ENCODE results near the gene XXYLT1. TPM values are rescaled to one million over a fixed set of nuclear protein-coding genes. Genes with fewer than 3 reads are reported as not detected.
A peak's percentile ranks its signal among the peaks of the same experiment; 100 is the strongest.

XXYLT1 gene
- total and polyA plus RNA-seq, 2 of the 4 experiments (the other 2 are of a cell fraction) = 14.7 to 18.1 TPM

- no peak overlapping the region for H4K5ac ChIP-seq (ENCODE audit: low read depth, low read length)
- no peaks in the 10 kb centered on the region for H3K9me1 ChIP-seq (ENCODE audit: insufficient read depth, low read length)
- dilution Hi-C loops (cut with HindIII; ENCODE audit: low sequenced_read_pairs, unreplicated experiment) = no loop called here
- no peaks in the 10 kb centered on the region for H3K4me1 ChIP-seq (ENCODE audit: control insufficient read depth, insufficient read depth, low read length)
- 0 out of 2 replicates have a peak overlapping the region, but pooled peaks have one; percentile 33 for H2AK5ac ChIP-seq (ENCODE audit: low read depth, low read length)
- no peak overlapping the region for H3K27ac ChIP-seq (ENCODE audit: insufficient read depth, low read length)
- no peak overlapping the region for H4K91ac ChIP-seq (ENCODE audit: insufficient read depth, low read depth, low read length)
- no peak overlapping the region for H3K18ac ChIP-seq (ENCODE audit: low read depth, low read length)
- no peak overlapping the region for H3K14ac ChIP-seq (replicated peaks; ENCODE audit: low read depth, low read length)
- H3K23ac ChIP-seq (ENCODE audit: low read depth, low read length) = no peak overlapping the region
- ChIA-PET CTCF (no interaction called here), POLR2A (ENCODE audit: unreplicated experiment) (no interaction called here)
- H3K9me3 ChIP-seq (ENCODE audit: control insufficient read depth, insufficient read depth, low read length) = no peaks in the 10 kb centered on the region; the same call in 1 of the 2 replicates
- no peak overlapping the region for H2AFZ ChIP-seq (replicated peaks; ENCODE audit: low read length, poor library complexity)
- no TSS peak for BruUV-seq (replicated peaks)
- intact Hi-C loops (cut with micrococcal nuclease) = no loop called here
- peak overlapping the region; percentile 10; the same call in 1 of the 2 replicates for H3K4ac ChIP-seq (ENCODE audit: low read depth, low read length)
- 0 out of 2 replicates have a peak, but pooled peaks cover 2% of the 10 kb centered on the region for H3K36me3 ChIP-seq (ENCODE audit: control insufficient read depth, insufficient read depth, low read length)
- no peaks in the 10 kb centered on the region for H3K27me3 ChIP-seq (ENCODE audit: control insufficient read depth, insufficient read depth, low read length)
- ATAC-seq (ENCODE audit: low read depth) (no peak), DNase-seq (no peak)
- peak overlapping the region; percentile 8 for H2AK9ac ChIP-seq (replicated peaks; ENCODE audit: low read depth, low read length, poor library complexity)
- no peak overlapping the region for H2BK20ac ChIP-seq (ENCODE audit: low read depth, low read length)
- H3K9ac ChIP-seq (ENCODE audit: low read depth, low read length) = no peak overlapping the region
- no peak overlapping the region for H3K56ac ChIP-seq (ENCODE audit: extremely low read depth, insufficient read depth, low read length)
- WGBS, 2 experiments (ENCODE audit: extremely low coverage in 2 of 2, insufficient read length in 1 of 2) = 94% methylated on average over 3 of the region's 13 CpGs; no CpG with 5 or more reads in 1 of the 2 experiments
- 0 out of 4 replicates have a peak, but pooled peaks cover 4 to 8% of the 10 kb centered on the region in 2 experiments for H3K79me1 ChIP-seq (ENCODE audit: low read depth in 1 of 2, low read length in 2 of 2)
- no peak overlapping the region for H4K8ac ChIP-seq (ENCODE audit: low read depth in 2 of 2, low read length in 2 of 2)
- no peak overlapping the region for H2BK120ac ChIP-seq (ENCODE audit: low read depth, low read length)
- H2BK5ac ChIP-seq (ENCODE audit: low read depth, low read length, poor library complexity, severe bottlenecking) = no peak overlapping the region
- H4K20me1 ChIP-seq (ENCODE audit: insufficient read depth, low read length) = no peaks in the 10 kb centered on the region
- H3K4me3 ChIP-seq (ENCODE audit: insufficient read depth, low read depth, low read length) = no peak overlapping the region
- in situ Hi-C loops (cut with MboI; ENCODE audit: low sequenced_read_pairs) = no loop called here
- H2BK15ac ChIP-seq (ENCODE audit: low read depth, low read length) = no peak overlapping the region
- H3K4me2 ChIP-seq (ENCODE audit: low read depth, low read length) = no peak overlapping the region
- TF ChIP-seq MXI1 (IDR thresholded peaks at IDR 0.05; ENCODE audit: borderline replicate concordance, low read depth, low read length) (no peak), FOS (IDR thresholded peaks at IDR 0.05; ENCODE audit: low read depth, low read length) (no peak), SMC3 (IDR thresholded peaks at IDR 0.05; ENCODE audit: low read depth, low read length) (no peak), MAZ (IDR thresholded peaks at IDR 0.05; ENCODE audit: borderline replicate concordance, low read depth, low read length) (no peak), NFE2L2 (IDR thresholded peaks at IDR 0.05; ENCODE audit: low read depth, low read length) (no peak), BHLHE40 (IDR thresholded peaks at IDR 0.05; ENCODE audit: low read depth, low read length) (no peak), RFX5 (IDR thresholded peaks at IDR 0.05; ENCODE audit: low read depth, low read length) (no peak), ELK1 (IDR thresholded peaks at IDR 0.05; ENCODE audit: borderline replicate concordance, low read depth, low read length) (no peak), RCOR1 (IDR thresholded peaks at IDR 0.05; ENCODE audit: insufficient replicate concordance, low read length) (no peak), POLR2A (IDR thresholded peaks at IDR 0.05; ENCODE audit: low read depth, low read length) (no peak), MAFK (IDR thresholded peaks at IDR 0.05; ENCODE audit: low read depth, low read length) (no peak), CHD1 (IDR thresholded peaks at IDR 0.05; ENCODE audit: low read depth, low read length) (no peak), CEBPB (IDR thresholded peaks at IDR 0.05; ENCODE audit: low read depth, low read length) (no peak)
- TF ChIP-seq, protein P1, sequence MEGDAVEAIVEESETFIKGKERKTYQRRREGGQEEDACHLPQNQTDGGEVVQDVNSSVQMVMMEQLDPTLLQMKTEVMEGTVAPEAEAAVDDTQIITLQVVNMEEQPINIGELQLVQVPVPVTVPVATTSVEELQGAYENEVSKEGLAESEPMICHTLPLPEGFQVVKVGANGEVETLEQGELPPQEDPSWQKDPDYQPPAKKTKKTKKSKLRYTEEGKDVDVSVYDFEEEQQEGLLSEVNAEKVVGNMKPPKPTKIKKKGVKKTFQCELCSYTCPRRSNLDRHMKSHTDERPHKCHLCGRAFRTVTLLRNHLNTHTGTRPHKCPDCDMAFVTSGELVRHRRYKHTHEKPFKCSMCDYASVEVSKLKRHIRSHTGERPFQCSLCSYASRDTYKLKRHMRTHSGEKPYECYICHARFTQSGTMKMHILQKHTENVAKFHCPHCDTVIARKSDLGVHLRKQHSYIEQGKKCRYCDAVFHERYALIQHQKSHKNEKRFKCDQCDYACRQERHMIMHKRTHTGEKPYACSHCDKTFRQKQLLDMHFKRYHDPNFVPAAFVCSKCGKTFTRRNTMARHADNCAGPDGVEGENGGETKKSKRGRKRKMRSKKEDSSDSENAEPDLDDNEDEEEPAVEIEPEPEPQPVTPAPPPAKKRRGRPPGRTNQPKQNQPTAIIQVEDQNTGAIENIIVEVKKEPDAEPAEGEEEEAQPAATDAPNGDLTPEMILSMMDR (conservative IDR thresholded peaks at IDR 0.05; ENCODE audit: low read depth, low read length) = no peak
- TF ChIP-seq, protein P2, sequence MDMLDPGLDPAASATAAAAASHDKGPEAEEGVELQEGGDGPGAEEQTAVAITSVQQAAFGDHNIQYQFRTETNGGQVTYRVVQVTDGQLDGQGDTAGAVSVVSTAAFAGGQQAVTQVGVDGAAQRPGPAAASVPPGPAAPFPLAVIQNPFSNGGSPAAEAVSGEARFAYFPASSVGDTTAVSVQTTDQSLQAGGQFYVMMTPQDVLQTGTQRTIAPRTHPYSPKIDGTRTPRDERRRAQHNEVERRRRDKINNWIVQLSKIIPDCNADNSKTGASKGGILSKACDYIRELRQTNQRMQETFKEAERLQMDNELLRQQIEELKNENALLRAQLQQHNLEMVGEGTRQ (IDR thresholded peaks at IDR 0.05; ENCODE audit: low read depth, low read length) = no peak
Measured at GRCh38 chr3:195139091-195139875, 131.7 kb downstream of the XXYLT1 start.

All from IMR-90 (cell line).